A673 (cell line): ENCODE data around the gene RACK1.

Experiments used
- EZH2 ChIP-seq: fragments of 200-600 bp; sonication (generic); IDR thresholded peaks from 2 replicates; pipeline ENCODE4 v1.6.1; 2017; ENCODE audit warnings: borderline replicate concordance, low read depth, mild to moderate bottlenecking, mixed read lengths, antibody characterized with exemption, low read length; ENCODE audit not compliant: poor library complexity, severe bottlenecking
- TF ChIP-seq, protein P1 (sequence below): fragments of 300-800, 200-600 bp; sonication (generic); conservative IDR thresholded peaks from 2 replicates; pipeline ENCODE4 v1.5.1; 2017; ENCODE audit warnings: low read depth, mild to moderate bottlenecking, antibody characterized with exemption, low read length, moderate library complexity, mixed read lengths

DNA sequence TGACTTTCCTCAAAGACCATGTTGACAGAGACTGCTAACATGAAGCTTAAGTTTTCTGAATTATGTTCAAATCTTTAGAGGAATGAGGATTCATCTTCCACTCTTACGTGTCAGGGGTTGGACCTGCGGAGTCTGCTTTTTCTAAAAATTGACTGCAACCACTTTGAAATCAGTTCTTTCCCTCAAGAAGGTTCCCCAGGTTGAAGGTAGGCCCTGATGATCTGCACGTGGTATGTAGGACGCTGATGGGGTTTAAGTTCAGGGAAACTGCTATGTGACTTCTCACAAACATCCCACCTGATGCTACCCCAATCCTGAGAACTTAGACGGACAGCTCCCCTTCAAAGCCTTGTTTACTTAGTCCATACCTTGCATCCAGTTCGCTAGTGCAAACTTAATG is 7.2 kb downstream of the RACK1 start:
- TF ChIP-seq, protein P1, sequence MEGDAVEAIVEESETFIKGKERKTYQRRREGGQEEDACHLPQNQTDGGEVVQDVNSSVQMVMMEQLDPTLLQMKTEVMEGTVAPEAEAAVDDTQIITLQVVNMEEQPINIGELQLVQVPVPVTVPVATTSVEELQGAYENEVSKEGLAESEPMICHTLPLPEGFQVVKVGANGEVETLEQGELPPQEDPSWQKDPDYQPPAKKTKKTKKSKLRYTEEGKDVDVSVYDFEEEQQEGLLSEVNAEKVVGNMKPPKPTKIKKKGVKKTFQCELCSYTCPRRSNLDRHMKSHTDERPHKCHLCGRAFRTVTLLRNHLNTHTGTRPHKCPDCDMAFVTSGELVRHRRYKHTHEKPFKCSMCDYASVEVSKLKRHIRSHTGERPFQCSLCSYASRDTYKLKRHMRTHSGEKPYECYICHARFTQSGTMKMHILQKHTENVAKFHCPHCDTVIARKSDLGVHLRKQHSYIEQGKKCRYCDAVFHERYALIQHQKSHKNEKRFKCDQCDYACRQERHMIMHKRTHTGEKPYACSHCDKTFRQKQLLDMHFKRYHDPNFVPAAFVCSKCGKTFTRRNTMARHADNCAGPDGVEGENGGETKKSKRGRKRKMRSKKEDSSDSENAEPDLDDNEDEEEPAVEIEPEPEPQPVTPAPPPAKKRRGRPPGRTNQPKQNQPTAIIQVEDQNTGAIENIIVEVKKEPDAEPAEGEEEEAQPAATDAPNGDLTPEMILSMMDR: no peak
- no peak for TF ChIP-seq EZH2
